Naive thymus-derived CD8-positive, alpha-beta T cell (primary cell): Measurements from ENCODE around the gene GRPEL2. TPM values are rescaled to one million over a fixed set of nuclear protein-coding genes. Genes with fewer than 3 reads are reported as not detected.

Source experiments
- ATAC-seq, 2 donors: fragments of 150-1000 bp; cut with Tn5 transposase in 1 of 2; sonication (Bioruptor Pico), chemical (Tn5 transposase) in 1 of 2; 1 replicate in 1 of 2; 2 replicates in 1 of 2; pipeline ENCODE4 v1.10.0; 2021; ENCODE audit warnings: mild to moderate bottlenecking in 2 of 2, moderate library complexity in 2 of 2
- POLR2A ChIA-PET: fragments of 350-600 bp; sonication (Branson Sonifier 250); formaldehyde crosslinking; loops from one replicate; lab custom pipeline; 2021; ENCODE audit warnings: antibody characterized with exemption; lab: Charles Lee
- DNase-seq, 10 donors: peaks; one replicate each; pipeline versions ENCODE4 v3.0.0 to v3.0.0-alpha.2; 2020 to 2022
- H3K27ac Mint-ChIP-seq, 10 donors: one replicate each; pipeline ENCODE4 v1.8.0; 2020 to 2022; ENCODE audit warnings: mild to moderate bottlenecking in 10 of 10, mixed read lengths in 10 of 10, moderate library complexity in 4 of 10, inconsistent platforms in 1 of 10
- H3K27me3 Mint-ChIP-seq, 5 donors: one replicate each; pipeline ENCODE4 v1.8.0; 2021 to 2022; ENCODE audit warnings: mixed read lengths in 5 of 5
- H3K36me3 Mint-ChIP-seq, 3 donors: one replicate each; pipeline ENCODE4 v1.8.0; 2020 to 2022; ENCODE audit warnings: mixed read lengths in 3 of 3, mild to moderate bottlenecking in 2 of 3, inconsistent platforms in 1 of 3
- H3K4me1 Mint-ChIP-seq, 4 donors: one replicate each; pipeline ENCODE4 v1.8.0; 2021 to 2022; ENCODE audit warnings: mixed read lengths in 4 of 4
- H3K4me3 Mint-ChIP-seq, 10 donors: one replicate each; pipeline ENCODE4 v1.8.0; 2020 to 2022; ENCODE audit warnings: mild to moderate bottlenecking in 10 of 10, mixed read lengths in 10 of 10, moderate library complexity in 6 of 10, inconsistent platforms in 1 of 10
- H3K9me3 Mint-ChIP-seq, 9 donors: one replicate each; pipeline ENCODE4 v1.8.0; 2020 to 2022; ENCODE audit warnings: mixed read lengths in 9 of 9, mild to moderate bottlenecking in 3 of 9, inconsistent platforms in 1 of 9, moderate library complexity in 1 of 9
- polyA plus RNA-seq, 3 donors: library from polyadenylated mRNA; unstranded; fragments of 300-500 nt; fragmentation: Illumina TruSeq; gene quantifications; one replicate each; pipeline ENCODE4 v1.2.3, GENCODE V29; 2021
- total RNA-seq, 8 experiments: library from RNA in 2 of 8; stranded (reverse) in 2 of 8; gene quantifications; one replicate each; pipeline ENCODE4 v1.2.3 and lab custom pipeline; 2021 to 2026

GRPEL2 gene
- total and polyA plus RNA-seq, 5 experiments from 2014 or later: 4.2 to 48.0 (median 6.6) TPM

DNA sequence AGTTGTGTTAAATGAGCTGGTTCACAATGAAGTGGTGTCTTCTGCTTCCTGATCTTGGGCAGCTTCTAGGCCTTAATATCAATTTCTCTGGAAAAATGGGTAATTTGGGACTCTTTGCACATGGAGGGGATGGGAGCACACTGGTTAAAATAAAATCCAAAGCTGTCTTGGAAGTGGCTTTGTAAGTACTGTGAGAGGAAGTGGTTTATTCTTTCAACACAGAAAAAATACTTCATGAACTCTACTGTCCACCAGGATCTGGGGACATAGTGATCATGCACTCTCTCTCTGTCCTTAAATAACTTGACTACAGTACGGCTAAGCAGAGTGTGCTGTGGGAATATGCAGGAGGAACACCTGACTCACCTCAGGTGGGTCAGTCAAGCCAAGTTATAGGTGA is 15.0 kb downstream of the GRPEL2 start:
- POLR2A ChIA-PET: interaction anchor here (0.6 to 9.1 kb wide), 4 partner anchors 9 to 191 kb away, joined by 3 to 176 read pairs (median 6); partner anchors contain the start of genes CSNK1A1 and GRPEL2
- H3K4me3 Mint-ChIP-seq: peak overlapping the region in 9 of 10 donors; percentile 50 to 96 (median 75)
- DNase-seq: no peak
- peak overlapping the region; percentile 65 to 96 (median 91) for H3K27ac Mint-ChIP-seq
- H3K9me3 Mint-ChIP-seq: no peaks in the 10 kb centered on the region
- peaks cover 1 to 19% (median 7%) of the 10 kb centered on the region in 3 donors for H3K36me3 Mint-ChIP-seq
- no peaks in the 10 kb centered on the region for H3K27me3 Mint-ChIP-seq
- no peak for ATAC-seq
- peaks cover 38 to 74% (median 62%) of the 10 kb centered on the region in 4 donors for H3K4me1 Mint-ChIP-seq

DNA sequence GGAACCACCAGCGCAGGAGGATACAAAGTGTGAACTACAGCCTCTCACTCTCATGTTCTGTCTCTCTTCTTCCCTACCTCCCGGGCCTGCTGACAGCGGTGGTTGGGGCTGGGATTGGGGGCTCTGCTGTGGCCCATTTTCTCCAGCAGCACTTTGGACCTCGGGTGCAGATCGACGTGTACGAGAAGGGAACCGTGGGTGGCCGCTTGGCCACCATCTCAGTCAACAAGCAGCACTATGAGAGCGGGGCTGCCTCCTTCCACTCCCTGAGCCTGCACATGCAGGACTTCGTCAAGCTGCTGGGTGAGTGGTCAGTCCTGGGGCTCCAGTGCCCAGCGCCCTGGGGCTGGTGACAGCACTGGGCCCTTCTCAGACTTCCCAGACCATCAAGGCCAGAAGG is 17.2 kb downstream of the GRPEL2 start:
- peaks cover 40 to 74% (median 52%) of the 10 kb centered on the region in 4 donors for H3K4me1 Mint-ChIP-seq
- H3K4me3 Mint-ChIP-seq: no peak overlapping the region
- POLR2A ChIA-PET: no interaction called here
- no peaks in the 10 kb centered on the region for H3K9me3 Mint-ChIP-seq
- DNase-seq (no peak), ATAC-seq (no peak)
- no peaks in the 10 kb centered on the region for H3K27me3 Mint-ChIP-seq
- peak overlapping the region in 6 of 10 donors; percentile 52 to 81 (median 68) for H3K27ac Mint-ChIP-seq
- H3K36me3 Mint-ChIP-seq: peaks cover 0 to 21% (median 6%) of the 10 kb centered on the region in 3 donors

DNA sequence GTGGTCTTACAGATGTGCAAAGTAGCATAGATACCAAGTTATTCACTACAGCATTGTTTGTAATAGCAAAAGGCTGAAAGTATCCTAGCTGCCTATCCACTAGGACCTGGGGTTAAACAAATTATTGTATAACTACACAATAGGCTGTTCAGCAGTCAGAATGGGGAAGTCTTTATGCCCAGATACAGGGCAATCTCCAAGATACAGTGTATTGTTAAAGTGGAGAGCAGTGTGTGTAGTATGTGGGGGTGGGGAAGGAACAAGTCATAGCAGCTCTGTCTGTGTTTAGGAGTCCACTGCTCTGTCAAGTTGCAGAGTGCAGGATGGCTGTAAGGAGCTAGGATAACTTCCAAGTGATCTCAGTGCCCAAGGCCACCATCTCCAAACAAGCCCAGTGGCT is 18.1 kb downstream of the GRPEL2 start:
- H3K4me3 Mint-ChIP-seq: no peak overlapping the region
- peaks cover 0 to 25% (median 11%) of the 10 kb centered on the region in 3 donors for H3K36me3 Mint-ChIP-seq
- no peak for ATAC-seq
- no peaks in the 10 kb centered on the region for H3K27me3 Mint-ChIP-seq
- POLR2A ChIA-PET: interaction anchor here (0.5 to 1.1 kb wide), 2 partner anchors 9 to 599 kb away, joined by 3 to 7 read pairs; no protein-coding TSS in a partner anchor
- H3K9me3 Mint-ChIP-seq: no peaks in the 10 kb centered on the region
- no peak for DNase-seq
- peaks cover 37 to 72% (median 56%) of the 10 kb centered on the region in 4 donors for H3K4me1 Mint-ChIP-seq
- H3K27ac Mint-ChIP-seq: peak overlapping the region in 5 of 10 donors; percentile 9 to 83 (median 77)

DNA sequence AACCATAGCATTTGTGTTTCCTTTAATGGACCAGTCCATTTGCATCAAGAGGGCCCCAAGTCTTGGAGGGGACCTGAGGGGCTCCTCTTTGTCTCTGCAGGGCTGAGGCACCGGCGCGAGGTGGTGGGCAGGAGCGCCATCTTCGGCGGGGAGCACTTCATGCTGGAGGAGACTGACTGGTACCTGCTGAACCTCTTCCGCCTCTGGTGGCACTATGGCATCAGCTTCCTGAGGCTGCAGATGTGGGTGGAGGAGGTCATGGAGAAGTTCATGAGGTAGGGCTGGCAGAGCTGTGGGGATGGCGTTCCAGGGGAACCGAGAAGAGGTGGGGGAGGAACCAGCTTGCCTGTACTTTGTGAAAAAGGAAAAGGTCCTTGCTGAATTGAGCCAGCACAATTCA is 18.6 kb downstream of the GRPEL2 start:
- Mint-ChIP-seq H3K27me3 (no peaks in the 10 kb centered on the region), H3K4me3 (no peak overlapping the region), H3K4me1 (peaks cover 31 to 72% (median 51%) of the 10 kb centered on the region in 4 donors), H3K9me3 (no peaks in the 10 kb centered on the region), H3K36me3 (peaks cover 0 to 26% (median 11%) of the 10 kb centered on the region in 3 donors), H3K27ac (peak overlapping the region in 2 of 10 donors; percentile 1 to 41)
- no peak for DNase-seq
- no peak for ATAC-seq
- POLR2A ChIA-PET: interaction anchor here (1.1 kb wide), 1 partner anchor 10 kb away, joined by 7 read pairs; no protein-coding TSS in a partner anchor

DNA sequence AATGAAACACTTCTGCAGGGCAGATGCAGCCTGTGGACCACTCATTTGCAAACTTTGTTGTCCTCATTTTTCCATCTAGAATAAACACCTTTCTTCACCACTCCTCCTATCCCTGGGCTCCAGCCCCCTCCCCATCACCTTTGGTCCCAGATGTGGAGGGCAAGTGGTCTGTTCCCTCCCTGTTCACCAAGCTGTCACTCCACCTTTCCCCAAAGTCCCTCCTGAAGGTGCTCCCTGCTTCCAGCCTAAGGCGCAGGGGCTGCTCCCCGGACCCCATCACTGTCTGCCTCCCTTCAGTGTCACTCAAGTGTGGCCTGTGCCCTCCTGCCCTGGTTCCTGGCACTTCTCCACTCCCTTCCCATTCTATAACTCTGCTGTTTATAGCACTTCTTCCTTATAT is 19.4 kb downstream of the GRPEL2 start:
- H3K9me3 Mint-ChIP-seq: no peaks in the 10 kb centered on the region
- H3K27me3 Mint-ChIP-seq: no peaks in the 10 kb centered on the region
- DNase-seq: no peak
- H3K27ac Mint-ChIP-seq: peak overlapping the region in 3 of 10 donors; percentile 16 to 78 (median 22)
- no peak for ATAC-seq
- peaks cover 23 to 69% (median 48%) of the 10 kb centered on the region in 4 donors for H3K4me1 Mint-ChIP-seq
- no peak overlapping the region for H3K4me3 Mint-ChIP-seq
- peaks cover 0 to 30% (median 11%) of the 10 kb centered on the region in 3 donors for H3K36me3 Mint-ChIP-seq
- POLR2A ChIA-PET: interaction anchor here (1.1 kb wide), 1 partner anchor 11 kb away, joined by 7 read pairs; no protein-coding TSS in a partner anchor

DNA sequence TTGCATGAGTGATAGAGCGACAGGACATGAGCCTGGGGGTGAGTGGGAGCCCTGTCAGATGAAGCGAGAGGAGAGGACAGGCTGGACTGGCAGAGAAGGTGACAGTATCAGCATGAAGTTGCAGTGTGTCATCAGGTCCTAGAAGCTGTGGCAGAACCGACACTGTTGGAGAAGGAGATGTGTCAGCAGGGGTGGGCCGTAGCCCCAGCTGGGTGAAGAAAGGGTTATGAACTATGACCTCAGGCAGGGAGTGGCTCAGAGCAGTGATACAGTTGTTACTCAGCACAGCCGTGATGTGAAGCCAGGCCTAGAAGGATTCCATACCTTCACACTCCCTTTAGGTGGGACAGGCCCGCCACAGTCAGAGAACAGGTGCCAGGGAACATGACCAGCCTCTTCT is 20.1 kb downstream of the GRPEL2 start:
- Mint-ChIP-seq H3K36me3 (peaks cover 0 to 30% (median 11%) of the 10 kb centered on the region in 3 donors), H3K27me3 (no peaks in the 10 kb centered on the region), H3K4me3 (no peak overlapping the region), H3K4me1 (peaks cover 16 to 62% (median 41%) of the 10 kb centered on the region in 4 donors), H3K9me3 (no peaks in the 10 kb centered on the region), H3K27ac (peak overlapping the region in 4 of 10 donors; percentile 9 to 78 (median 36))
- ATAC-seq (no peak), DNase-seq (no peak)
- POLR2A ChIA-PET: interaction anchor here (1.3 to 4.4 kb wide), 2 partner anchors 7 to 18 kb away, joined by 4 to 35 read pairs; partner anchors contain the start of genes GRPEL2 and PCYOX1L

DNA sequence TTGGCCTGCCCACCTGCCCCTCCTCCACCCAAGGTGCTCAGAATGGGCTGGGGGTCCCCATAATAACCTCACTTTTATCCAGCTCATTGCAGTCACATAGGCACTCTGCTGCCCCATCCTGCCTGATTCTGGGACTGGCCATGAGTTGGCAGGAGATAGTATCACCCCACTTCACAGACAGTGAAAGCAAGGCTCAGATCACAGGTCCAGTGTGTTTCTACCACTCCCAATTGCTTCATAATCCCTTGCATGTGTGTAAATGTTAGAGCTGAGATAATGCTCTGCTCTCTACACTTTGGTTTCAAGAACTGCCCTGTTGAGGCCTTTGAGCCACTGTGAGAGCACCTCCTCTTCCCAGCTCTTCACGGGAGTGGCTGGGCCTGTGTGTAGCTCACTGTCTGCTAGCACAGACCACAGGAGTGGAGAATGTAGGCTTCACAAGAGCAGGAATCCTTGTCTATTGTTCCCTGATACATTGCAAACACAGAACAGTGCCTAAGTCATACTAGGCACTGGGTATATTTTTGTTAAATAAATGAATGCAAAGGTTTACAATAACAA is 20.9 kb downstream of the GRPEL2 start:
- POLR2A ChIA-PET: interaction anchor here (1.3 to 4.4 kb wide), 2 partner anchors 8 to 19 kb away, joined by 4 to 35 read pairs; partner anchors contain the start of genes GRPEL2 and PCYOX1L
- Mint-ChIP-seq H3K36me3 (peaks cover 0 to 30% (median 11%) of the 10 kb centered on the region in 3 donors), H3K27ac (peak overlapping the region in 2 of 10 donors; percentile 16 to 56), H3K27me3 (no peaks in the 10 kb centered on the region), H3K4me1 (peaks cover 8 to 57% (median 36%) of the 10 kb centered on the region in 4 donors), H3K9me3 (no peaks in the 10 kb centered on the region), H3K4me3 (no peak overlapping the region)
- DNase-seq (no peak), ATAC-seq (no peak)

DNA sequence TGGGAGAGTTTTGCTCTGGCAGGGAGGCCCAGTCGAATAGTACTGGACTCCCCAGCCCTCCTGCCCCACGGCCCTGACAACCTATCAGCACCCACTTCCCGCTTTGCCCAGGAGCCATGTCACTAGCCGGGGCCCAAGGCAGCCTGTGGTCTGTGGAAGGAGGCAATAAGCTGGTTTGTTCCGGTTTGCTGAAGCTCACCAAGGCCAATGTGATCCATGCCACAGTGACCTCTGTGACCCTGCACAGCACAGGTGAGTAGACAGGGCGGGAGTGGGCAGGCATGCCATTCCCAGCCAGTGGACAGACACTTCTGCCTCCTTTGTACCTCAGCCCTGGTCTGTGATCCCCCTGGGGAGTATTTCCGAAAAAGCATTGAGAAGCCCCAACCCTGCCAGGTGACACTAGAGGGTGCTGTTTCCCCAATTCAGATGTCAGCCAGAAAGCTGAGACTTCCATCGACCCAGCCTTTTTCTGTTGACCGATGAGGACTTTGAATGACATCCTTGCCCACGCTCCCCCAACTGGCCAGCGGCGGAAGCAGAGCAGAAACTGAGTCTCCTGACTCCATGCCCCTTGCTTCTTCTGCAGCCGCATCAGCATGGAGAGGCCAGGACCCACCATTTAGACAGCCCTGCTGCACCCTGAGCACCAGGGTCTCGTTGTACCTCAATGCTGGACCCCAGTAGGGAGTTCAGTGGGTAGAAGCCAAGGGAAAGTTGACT is 22.1 kb downstream of the GRPEL2 start:
- POLR2A ChIA-PET: interaction anchor here (1.2 to 4.4 kb wide), 4 partner anchors 10 to 53 kb away, joined by 3 to 35 read pairs (median 7); partner anchors contain the start of genes GRPEL2 and PCYOX1L
- DNase-seq (peak in 9 of 10 donors; percentile 11 to 57 (median 31)), ATAC-seq (peak; percentile 76 to 78)
- H3K27me3 Mint-ChIP-seq: no peaks in the 10 kb centered on the region
- H3K27ac Mint-ChIP-seq: peak overlapping the region in 5 of 10 donors; percentile 26 to 79 (median 55)
- H3K4me1 Mint-ChIP-seq: peaks cover 8 to 56% (median 35%) of the 10 kb centered on the region in 4 donors
- no peaks in the 10 kb centered on the region for H3K9me3 Mint-ChIP-seq
- no peak overlapping the region for H3K4me3 Mint-ChIP-seq
- peaks cover 0 to 30% (median 11%) of the 10 kb centered on the region in 3 donors for H3K36me3 Mint-ChIP-seq

DNA sequence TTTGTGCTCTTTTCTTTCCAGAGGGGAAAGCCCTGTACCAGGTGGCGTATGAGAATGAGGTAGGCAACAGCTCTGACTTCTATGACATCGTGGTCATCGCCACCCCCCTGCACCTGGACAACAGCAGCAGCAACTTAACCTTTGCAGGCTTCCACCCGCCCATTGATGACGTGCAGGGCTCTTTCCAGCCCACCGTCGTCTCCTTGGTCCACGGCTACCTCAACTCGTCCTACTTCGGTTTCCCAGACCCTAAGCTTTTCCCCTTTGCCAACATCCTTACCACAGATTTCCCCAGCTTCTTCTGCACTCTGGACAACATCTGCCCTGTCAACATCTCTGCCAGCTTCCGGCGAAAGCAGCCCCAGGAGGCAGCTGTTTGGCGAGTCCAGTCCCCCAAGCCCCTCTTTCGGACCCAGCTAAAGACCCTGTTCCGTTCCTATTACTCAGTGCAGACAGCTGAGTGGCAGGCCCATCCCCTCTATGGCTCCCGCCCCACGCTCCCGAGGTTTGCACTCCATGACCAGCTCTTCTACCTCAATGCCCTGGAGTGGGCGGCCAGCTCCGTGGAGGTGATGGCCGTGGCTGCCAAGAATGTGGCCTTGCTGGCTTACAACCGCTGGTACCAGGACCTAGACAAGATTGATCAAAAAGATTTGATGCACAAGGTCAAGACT is 22.8 kb downstream of the GRPEL2 start:
- Mint-ChIP-seq H3K4me1 (peaks cover 8 to 49% (median 28%) of the 10 kb centered on the region in 4 donors), H3K27me3 (no peaks in the 10 kb centered on the region), H3K27ac (peak overlapping the region in 5 of 10 donors; percentile 41 to 79 (median 53)), H3K9me3 (no peaks in the 10 kb centered on the region), H3K36me3 (peaks cover 0 to 28% (median 11%) of the 10 kb centered on the region in 3 donors), H3K4me3 (no peak overlapping the region)
- ATAC-seq: no peak
- POLR2A ChIA-PET: interaction anchor here (1.2 to 4.4 kb wide), 5 partner anchors 8 to 54 kb away, joined by 3 to 35 read pairs (median 5); partner anchors contain the start of genes GRPEL2 and PCYOX1L
- DNase-seq: no peak

DNA sequence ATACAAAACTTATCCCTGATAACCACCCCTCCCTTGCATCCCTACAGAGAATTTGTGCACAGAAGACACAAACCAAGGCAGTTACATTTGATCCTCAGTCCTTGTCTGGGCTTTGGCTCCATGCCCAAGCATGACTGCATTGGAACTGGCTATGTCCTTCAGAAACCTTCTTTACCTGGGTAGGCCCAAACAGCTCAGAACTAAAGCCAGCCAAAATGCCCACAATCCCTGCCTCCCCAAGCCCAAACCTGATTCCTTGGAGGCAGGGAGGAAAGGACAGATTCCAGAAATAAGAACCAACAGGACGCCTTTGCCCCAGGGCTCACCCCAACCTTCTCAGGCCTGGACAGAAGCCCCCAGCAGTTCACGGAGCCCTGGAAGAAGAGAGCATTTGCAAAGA is 25.6 kb downstream of the GRPEL2 start:
- peaks cover 7 to 32% (median 21%) of the 10 kb centered on the region in 4 donors for H3K4me1 Mint-ChIP-seq
- no peak overlapping the region for H3K4me3 Mint-ChIP-seq
- no peaks in the 10 kb centered on the region for H3K9me3 Mint-ChIP-seq
- H3K27me3 Mint-ChIP-seq: no peaks in the 10 kb centered on the region
- POLR2A ChIA-PET: interaction anchor here (1.0 kb wide), 2 partner anchors 13 to 54 kb away, joined by 3 read pairs; partner anchors contain the start of gene PCYOX1L
- ATAC-seq: no peak
- peak overlapping the region in 3 of 10 donors; percentile 20 to 36 (median 24) for H3K27ac Mint-ChIP-seq
- DNase-seq: no peak
- H3K36me3 Mint-ChIP-seq: peaks cover 0 to 21% (median 5%) of the 10 kb centered on the region in 3 donors

DNA sequence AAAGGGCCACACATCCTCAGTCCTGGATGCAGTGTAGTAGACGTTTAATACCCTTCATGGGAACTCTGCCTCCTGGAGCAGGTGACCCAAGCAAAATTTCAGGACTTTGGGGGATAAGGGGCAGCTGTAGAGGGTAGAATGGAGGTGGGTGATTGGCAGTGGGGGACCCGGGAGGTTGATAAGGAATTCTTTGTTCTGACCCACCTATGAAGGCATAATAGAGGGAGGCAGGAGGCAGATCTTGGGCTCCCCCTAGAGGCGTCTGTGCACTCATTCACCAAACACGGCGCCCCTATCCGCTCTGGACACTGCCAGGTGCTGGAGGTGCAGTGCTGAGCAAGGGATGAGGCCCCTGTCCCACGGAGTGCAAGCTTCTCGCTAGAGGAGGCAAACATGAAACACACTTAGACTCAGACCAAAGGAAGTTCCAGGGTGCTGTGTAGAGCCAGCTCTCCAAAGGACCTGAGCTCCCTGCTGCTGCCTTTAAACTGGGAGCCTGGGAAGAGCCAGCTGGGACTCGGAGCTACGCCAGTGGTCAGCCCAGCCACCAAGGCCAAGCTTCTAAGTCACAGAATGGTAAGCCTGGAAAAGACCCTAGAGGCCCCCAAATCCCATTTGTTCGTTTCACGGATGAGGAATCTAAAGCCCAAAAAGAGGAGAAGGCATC is 26.1 kb downstream of the GRPEL2 start:
- peaks cover 0 to 21% (median 5%) of the 10 kb centered on the region in 3 donors for H3K36me3 Mint-ChIP-seq
- H3K9me3 Mint-ChIP-seq: no peaks in the 10 kb centered on the region
- H3K27me3 Mint-ChIP-seq: no peaks in the 10 kb centered on the region
- peaks cover 7 to 32% (median 21%) of the 10 kb centered on the region in 4 donors for H3K4me1 Mint-ChIP-seq
- POLR2A ChIA-PET: interaction anchor here (0.9 to 1.0 kb wide), 3 partner anchors 13 to 54 kb away, joined by 3 read pairs; partner anchors contain the start of gene PCYOX1L
- H3K27ac Mint-ChIP-seq: peak overlapping the region in 7 of 10 donors; percentile 5 to 47 (median 36)
- no peak overlapping the region for H3K4me3 Mint-ChIP-seq
- ATAC-seq (peak; percentile 91 to 96), DNase-seq (peak; percentile 41 to 77 (median 64))
